ENCODE results near the gene FZD2. TPM values are rescaled to one million over a fixed set of nuclear protein-coding genes. Genes with fewer than 3 reads are reported as not detected.

The FZD2 gene
- total RNA-seq, 2 donors from 2014 or later, result 0.67 to 2.0 TPM

GRCh38 chr17:44543213-44543904 is 13.9 kb upstream of the FZD2 start:
- no peak overlapping the region for H3K4me3 ChIP-seq
- H3K36me3 ChIP-seq, result no peaks in the 10 kb centered on the region
- TF ChIP-seq CTCF (IDR thresholded peaks at IDR 0.05), result no peak
- H3K9me3 ChIP-seq, result no peaks in the 10 kb centered on the region
- H3K27me3 ChIP-seq, result no peaks in the 10 kb centered on the region
- H3K9ac ChIP-seq (ENCODE audit: low read depth in 2 of 2, low read length in 2 of 2), result no peak overlapping the region
- intact Hi-C loops (cut with DNase I), result no loop called here
- no peaks in the 10 kb centered on the region for H3K4me1 ChIP-seq
- no peak for DNase-seq
- H3K27ac ChIP-seq, result no peak overlapping the region

- Histone ChIP-seq H3K4me1 (no peaks in the 10 kb centered on the region), H3K27ac (no peak overlapping the region), H3K4me3 (no peak overlapping the region), H3K27me3 (no peaks in the 10 kb centered on the region), H3K36me3 (no peaks in the 10 kb centered on the region), H3K9ac (ENCODE audit: low read depth in 2 of 2, low read length in 2 of 2) (no peak overlapping the region), H3K9me3 (no peaks in the 10 kb centered on the region)
- DNase-seq, result no peak
- no peak for TF ChIP-seq CTCF (IDR thresholded peaks at IDR 0.05)
- intact Hi-C loops (cut with DNase I), result no loop called here
Observed at GRCh38 chr17:44543905-44544523, 13.3 kb upstream of the FZD2 start.

GRCh38 chr17:44546671-44547606 is 10.3 kb upstream of the FZD2 start:
- intact Hi-C loops (cut with DNase I), result no loop called here
- Histone ChIP-seq H3K4me3 (no peak overlapping the region), H3K4me1 (no peaks in the 10 kb centered on the region), H3K27ac (peak overlapping the region; percentile 9), H3K36me3 (no peaks in the 10 kb centered on the region), H3K27me3 (no peaks in the 10 kb centered on the region), H3K9ac (ENCODE audit: low read depth in 2 of 2, low read length in 2 of 2) (no peak overlapping the region), H3K9me3 (no peaks in the 10 kb centered on the region)
- no peak for DNase-seq
- TF ChIP-seq CTCF (IDR thresholded peaks at IDR 0.05), result no peak

- TF ChIP-seq CTCF (IDR thresholded peaks at IDR 0.05), result no peak
- Histone ChIP-seq H3K9me3 (no peaks in the 10 kb centered on the region), H3K27me3 (no peaks in the 10 kb centered on the region), H3K36me3 (no peaks in the 10 kb centered on the region), H3K4me1 (no peaks in the 10 kb centered on the region), H3K9ac (ENCODE audit: low read depth in 2 of 2, low read length in 2 of 2) (no peak overlapping the region), H3K4me3 (no peak overlapping the region), H3K27ac (peak overlapping the region; percentile 9)
- intact Hi-C loops (cut with DNase I), result no loop called here
- DNase-seq, result no peak
Observed at GRCh38 chr17:44547625-44548267, 9.5 kb upstream of the FZD2 start.
